ENCODE data around the gene DOK7.

Gene DOK7

DNA sequence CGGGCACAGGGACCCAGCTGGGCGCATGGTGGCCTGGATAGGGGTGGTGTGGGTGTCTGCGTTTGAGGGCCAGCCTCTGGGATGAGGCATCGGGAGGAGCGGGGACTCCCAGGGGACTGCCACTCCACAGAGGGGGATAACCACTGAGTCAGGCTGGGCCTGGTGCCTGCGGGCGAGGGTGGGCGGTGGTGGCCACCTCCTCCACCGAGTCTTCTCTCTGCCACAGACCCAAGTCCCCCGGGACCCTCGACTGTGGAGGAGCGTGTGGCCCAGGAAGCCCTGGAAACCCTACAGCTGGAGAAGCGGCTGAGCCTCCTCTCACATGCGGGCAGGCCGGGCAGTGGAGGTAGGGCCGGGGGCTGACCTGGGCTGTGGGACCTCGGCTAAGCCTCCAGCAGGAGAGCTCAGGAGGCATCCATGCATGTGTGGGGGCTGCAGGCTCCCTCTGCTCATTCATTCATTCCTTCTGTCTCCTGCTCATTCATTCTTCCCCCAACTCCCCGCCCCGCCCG, 26.4 kb downstream of the DOK7 start:
- DNase-seq (ENCODE audit: low read depth): no peak

DNA sequence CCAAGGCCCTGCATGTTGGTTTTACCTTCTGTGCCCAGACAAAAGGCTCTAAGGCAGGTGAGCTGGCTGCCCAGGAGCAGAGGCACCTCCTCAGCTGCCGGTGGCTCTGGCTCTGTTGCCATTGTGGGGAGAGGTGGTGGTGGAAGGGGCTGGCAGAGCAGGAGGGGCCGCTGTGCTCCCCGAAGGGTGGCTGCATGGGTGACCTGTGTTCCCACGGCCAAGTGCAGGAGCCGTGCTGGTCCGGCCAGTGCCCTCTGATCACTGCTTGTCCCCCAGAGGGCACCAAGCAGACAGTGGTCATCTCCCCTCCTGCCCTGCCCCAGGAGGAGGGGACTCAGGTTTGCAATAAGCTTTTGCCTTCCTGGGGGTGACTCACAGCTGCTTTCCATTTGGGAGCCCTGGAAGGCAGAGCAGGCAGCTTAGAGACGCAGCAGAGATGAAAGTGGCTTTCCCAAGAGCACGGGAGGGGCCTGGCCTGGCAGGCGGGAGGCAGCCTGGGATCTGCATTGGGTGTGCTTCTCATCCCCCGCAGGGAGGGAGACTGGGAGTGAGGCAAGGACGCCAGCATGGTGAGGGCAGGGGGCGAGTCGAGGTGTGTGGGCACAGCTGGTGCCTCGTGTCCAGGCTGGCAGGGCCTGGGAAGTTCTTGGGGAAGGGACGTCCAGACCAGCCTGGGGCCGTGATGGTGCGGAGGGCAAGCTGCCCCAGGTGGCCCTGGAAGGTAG, 28.7 kb downstream of the DOK7 start:
- no peak for DNase-seq (ENCODE audit: low read depth)

DNA sequence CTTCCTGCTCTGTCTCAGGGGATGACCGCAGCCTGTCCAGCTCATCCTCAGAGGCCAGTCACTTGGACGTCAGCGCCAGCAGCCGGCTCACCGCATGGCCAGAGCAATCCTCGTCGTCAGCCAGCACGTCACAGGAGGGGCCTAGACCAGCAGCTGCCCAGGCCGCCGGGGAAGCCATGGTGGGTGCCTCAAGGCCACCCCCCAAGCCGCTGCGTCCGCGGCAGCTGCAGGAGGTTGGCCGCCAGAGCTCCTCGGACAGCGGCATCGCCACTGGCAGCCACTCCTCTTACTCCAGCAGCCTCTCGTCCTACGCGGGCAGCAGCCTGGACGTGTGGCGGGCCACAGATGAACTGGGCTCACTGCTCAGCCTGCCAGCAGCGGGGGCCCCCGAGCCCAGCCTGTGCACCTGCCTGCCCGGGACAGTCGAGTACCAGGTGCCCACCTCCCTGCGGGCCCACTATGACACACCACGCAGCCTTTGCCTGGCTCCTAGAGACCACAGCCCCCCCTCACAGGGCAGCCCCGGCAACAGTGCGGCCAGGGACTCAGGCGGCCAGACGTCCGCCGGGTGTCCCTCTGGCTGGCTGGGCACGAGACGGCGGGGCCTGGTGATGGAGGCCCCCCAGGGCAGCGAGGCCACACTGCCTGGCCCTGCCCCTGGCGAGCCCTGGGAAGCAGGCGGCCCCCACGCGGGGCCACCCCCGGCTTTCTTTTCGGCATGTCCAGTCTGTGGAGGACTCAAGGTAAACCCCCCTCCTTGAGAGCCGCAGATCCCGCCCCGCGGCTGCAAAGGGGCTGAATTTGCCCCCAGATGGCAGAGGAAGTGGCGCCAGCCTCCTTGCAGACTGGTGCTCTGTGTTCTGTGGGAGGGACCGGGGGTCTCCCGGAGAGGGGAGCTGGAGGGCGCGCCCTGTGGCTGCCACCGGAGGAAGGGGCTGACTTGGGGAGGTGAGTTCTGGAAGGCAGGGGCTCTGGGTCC, 29.9 kb downstream of the DOK7 start:
- no peak for DNase-seq (ENCODE audit: low read depth)

DNA sequence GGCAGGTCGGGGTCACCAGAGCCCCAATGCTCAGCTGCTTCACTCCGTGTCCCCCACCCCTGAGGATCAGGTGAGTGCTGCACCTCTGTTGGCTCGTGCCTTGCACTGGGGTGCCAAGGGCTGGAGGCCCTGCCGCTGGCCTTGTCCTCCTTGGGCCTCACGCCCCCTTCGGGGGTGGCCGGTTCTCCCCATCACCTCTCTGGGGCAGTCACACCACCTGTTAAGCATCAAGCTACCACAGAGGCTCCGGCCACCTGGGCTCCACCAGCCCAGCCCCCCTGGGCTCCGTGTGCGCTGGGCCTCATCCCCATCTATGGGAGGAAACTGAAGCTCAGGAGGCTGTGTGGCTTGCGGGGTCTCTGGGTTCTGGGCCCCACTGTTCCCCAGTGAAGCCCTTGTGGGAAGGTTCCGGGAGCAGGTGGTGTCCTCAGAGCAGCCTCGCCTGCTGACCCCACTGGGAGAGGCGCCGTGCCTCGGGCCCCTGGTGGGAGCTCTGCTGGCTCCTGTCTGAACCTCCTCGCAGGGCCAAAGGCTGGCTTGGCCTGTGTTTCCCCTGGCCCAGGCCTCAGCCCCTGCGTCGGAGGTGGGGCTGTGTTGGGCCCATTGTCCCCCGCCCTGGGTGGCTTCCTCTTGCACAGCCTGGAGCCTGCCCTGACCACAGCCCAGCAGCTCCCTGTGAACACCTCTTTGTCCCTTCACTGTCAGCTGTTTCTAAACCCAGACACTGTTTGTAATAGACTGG, 30.8 kb downstream of the DOK7 start:
- DNase-seq (ENCODE audit: low read depth): no peak

DNA sequence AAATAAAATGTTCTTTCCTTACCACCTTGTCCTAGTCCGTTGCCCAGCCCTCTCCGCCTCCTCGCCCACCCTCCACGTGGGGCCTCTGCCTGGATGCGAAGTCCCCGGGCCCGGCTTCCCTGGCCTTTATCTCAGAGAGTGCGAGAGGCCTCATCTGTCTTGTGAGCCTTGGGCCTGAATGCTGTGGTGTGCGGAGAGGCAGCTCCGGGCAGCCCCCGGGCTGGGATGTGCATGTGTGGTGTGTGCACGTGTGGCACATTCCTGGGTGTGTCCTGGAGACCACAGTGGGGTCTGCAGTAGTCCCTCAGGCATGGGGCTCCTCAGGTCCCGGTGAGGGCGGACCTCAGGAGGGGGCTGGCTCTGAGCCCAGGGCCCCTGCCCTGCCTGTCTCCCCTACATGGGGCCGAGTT, 31.4 kb downstream of the DOK7 start:
- DNase-seq (ENCODE audit: low read depth): no peak

DNA sequence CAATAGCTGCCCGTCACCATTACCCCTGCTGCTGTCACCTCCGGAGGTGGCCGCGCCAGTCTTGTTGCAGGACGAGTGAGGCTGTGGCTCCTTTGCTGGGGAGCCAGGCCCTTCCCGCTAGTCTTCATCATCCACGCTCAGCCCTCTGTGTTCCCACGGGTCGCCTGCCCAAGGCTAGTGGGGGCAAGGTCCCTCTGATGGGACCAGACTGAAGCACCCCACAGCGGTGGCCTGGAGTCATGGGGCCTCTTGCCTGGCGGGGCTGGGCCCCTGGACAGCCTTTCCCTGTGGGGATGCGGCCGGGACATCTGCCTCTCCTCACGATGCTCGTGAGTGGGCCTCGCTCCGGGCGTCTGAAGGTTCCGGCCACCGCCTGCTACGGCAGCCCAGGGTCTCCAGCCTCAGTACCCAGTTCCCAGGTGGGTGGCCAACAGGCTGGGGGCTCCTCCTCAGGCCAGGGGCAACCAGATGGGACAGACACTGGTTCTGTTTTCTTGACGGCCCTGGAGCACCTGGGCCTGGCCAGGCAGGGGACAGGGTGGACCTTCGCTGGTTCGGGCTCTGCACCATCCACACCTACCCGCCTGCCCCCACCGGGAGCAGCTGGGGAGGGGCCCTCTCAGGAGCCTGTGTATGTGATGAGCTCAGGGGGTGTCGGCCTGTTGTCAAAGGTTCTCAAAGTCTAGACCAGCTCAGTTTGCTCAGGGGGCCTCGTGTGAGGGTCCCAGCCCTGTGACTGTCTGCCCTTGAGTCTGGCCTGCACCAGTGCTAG, 32.3 kb downstream of the DOK7 start:
- no peak for DNase-seq (ENCODE audit: low read depth)

DNA sequence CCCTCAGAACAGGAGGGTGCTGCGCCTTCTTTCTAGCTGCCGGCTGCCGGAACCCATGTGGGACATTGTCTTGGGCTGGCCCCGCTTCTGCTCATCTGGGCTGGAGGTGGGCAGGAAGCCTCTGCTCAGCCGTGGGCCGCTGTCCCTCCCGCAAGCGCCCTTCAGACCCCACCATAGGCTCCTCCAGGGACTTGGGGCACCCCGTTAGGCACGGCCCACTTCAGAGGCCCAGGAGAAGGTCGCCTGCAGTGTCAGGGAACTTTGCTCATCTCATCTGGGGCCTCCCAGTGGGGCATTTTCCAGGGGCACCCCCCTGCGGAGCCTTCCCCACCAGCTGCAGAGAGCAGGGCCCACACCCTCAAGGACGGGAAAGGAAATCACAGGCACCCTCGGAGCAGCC, 32.9 kb downstream of the DOK7 start:
- DNase-seq (ENCODE audit: low read depth): no peak

DNA sequence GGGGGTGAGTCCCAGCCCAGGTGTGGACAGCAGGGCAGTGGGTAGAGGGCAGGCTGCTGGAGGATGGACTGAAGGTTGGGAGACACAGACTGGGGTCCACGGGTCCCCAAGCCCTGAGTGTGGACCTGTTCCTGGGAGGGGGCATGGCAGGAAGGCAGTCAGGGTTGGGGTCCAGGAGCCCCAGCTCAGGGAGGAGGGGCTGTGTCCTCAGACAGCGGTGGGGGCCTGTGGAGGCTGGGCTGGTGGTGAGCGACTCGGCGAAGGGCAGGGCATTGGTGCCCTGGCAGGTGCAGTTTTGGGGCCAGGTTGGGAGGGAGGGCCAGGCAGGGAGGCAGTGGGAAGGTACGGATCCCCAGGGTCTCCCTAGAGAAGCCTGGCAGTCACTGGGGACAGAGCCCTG, 34.0 kb downstream of the DOK7 start:
- DNase-seq (ENCODE audit: low read depth): no peak

DNA sequence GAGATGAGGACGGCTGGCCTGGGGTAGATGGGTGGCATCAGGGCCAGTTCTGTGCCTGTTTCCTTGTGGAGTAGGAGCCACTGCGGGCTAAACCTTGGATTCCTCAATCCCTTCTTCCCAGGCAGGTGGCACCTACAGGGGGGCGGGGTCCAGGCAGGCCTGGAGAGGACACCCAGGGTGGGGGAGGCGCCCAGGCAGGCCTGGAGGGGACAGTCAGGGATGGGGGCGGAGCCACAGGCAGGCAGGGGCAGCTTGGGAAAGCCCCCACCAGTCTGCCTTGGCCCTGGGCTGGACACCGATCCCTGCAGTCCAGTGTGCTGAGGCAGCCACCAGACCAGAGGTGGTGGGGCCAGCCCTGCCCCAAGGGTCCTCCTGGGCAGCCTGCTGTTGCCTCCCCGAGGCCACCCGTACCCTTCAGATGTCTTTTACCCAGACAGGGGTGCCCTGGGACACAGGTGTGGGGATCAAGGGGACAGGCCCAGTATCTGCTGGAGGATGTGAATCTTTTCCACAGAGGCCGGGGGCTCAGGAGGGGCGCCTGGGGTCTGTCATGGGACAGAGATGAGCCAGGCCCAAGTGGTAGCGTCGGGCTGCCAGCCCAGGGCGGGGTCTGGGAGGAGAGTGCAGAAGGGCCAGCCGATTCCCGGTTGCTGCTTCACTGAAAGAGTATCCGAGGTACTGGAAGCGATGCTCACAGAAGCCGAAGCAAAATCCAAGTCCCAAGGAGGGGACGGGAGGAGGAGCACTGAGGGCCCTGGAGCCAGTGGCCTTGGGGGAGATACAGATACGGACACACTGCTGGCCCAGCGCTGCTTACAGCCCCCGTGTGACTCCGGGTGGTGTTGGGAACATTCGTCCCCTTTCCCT, 34.6 kb downstream of the DOK7 start:
- no peak for DNase-seq (ENCODE audit: low read depth)

DNA sequence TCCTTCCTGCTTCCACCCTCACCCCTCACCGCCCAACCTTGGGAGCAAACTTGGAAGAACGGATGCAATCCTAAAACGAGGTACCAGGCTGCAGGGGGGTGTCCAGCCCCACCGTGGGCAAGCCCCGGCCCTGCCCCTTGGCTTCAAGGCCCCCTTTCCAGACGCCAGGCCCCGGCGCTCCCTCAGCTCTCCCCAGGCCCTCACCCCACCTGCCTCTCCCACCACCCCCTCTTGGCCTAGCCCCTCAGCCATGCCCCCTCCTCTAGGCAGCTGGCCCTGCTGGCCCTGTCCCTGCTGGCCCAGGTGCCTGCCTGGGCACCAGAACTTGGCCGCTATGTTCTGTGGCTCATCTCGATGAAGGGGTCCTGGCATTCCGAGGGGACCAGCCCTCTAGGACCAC, 35.3 kb downstream of the DOK7 start:
- DNase-seq (ENCODE audit: low read depth): no peak

DNA sequence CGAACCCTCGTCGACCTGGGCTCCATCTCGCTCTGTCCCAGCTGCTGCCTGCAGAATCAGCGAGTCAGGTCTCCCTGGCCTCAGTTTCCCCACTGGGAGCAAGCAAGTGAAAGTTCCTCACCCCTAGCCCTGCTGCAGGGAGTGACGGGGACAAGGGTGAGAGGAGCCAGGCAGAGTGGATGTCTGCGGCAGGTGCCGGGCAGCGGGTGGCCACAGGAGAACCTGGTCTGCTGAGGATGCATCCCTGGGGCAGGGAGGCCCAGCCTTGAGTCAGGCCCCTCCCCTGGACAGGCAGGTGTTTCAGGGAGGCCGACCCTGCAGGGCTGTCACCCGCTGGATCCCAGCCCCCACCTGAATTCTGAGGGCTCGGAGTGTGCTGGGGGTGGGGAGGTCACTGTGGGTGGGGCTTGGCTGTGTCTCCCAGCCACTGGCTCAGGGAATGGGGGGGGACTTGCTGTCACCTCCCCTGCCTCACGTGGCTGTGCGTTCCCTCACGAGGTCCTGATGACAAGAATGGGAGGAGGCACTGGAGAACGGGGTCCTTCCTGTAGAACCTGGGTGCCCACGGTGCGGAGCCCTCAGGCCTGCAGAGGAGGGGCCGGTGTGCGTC, 35.9 kb downstream of the DOK7 start:
- no peak for DNase-seq (ENCODE audit: low read depth)

DNA sequence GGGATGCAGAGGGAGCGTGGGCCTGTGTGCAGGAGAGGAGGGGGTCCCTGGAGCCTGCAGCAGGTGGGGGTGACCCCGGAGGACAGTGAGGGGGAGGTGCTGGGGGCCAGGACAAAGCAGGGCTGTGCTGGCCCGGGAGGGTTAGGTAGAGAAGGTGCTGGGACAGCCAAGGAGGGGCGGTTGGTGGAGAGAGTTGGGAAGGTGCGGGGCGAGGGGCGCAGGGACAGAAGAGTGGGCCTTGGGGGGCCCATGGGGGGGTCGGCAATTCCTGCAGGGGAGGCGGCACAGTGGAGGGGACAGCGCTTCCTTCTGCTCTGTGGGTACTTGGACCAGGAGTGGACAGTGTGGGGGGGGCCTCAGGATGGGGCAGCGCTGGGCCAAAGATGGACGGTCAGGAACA, 36.6 kb downstream of the DOK7 start:
- DNase-seq (ENCODE audit: low read depth): no peak

DNA sequence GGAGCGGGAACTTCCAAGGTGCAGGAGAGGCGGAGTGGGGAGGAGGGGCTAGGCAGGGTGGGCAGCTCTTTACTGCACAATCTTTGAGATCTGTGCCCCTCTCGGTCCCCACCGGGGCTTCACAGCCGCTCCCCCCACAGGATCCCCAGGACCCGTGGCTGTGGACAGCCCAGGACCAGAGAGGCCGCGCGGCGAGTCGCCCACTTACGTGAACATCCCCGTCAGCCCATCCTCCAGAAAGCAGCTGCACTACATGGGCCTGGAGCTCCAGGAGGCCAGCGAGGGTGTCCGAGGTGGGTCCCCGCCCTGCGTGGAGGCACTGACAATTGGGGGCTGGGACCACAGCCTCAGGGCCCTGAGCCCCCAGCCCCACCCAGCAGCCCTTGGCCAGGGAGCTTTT, 37.0 kb downstream of the DOK7 start:
- no peak for DNase-seq (ENCODE audit: low read depth)

DNA sequence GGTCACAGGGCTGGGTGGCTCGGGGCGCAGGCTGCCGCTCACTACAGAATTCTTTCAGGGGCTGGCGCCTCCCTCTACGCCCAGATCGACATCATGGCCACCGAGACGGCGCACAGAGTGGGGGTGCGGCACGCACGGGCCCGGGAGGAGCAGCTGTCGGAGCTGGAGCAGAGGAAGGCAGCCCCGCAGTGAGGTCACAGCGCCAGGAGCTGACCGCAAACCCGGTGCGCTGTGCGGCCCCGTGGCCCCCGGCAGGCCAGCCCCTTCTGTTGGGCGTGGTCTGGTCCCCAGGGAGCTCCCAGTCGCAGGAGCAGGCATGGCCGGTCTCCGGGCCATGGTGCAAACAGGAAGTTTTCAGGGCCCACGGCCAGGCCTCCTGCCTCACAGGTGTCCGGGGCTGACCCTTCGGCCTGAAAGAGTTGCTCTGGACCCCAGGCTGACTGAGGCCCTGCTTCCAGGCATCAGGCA, 37.6 kb downstream of the DOK7 start:
- DNase-seq (ENCODE audit: low read depth): no peak

DNA sequence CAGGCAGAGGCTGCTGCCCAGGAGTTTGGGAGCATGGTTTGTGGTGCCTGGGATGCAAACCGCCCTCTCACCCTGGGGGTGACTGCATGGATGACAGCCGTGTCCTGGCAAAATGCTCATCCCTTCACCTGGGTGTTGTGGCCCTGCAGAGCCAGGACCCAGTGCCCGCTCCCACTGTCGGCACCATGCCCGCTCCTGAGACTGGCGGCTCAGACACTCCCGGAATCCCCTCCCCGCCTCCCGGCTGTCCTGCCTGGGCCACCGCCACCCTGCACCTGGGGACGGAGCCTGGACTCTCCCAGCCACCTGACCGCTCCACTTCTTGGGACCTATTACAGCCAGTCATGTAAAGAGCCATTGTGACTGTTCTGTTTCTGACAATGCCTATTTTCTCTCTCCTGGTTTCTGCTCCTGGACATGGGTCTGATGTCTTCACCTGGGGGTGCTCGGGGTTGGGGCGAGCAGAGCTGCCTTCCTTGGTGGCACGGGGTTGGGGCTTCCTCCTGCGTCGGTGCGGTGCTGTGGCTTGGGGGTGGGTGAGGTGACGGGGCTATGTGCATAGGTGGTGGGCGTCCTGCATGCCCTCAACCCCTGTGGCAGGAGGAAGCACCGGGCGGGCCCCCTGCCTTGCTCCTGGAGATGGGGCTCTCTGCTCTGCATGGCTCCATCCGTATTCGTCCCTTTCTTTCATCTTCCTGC, 38.2 kb downstream of the DOK7 start:
- no peak for DNase-seq (ENCODE audit: low read depth)

DNA sequence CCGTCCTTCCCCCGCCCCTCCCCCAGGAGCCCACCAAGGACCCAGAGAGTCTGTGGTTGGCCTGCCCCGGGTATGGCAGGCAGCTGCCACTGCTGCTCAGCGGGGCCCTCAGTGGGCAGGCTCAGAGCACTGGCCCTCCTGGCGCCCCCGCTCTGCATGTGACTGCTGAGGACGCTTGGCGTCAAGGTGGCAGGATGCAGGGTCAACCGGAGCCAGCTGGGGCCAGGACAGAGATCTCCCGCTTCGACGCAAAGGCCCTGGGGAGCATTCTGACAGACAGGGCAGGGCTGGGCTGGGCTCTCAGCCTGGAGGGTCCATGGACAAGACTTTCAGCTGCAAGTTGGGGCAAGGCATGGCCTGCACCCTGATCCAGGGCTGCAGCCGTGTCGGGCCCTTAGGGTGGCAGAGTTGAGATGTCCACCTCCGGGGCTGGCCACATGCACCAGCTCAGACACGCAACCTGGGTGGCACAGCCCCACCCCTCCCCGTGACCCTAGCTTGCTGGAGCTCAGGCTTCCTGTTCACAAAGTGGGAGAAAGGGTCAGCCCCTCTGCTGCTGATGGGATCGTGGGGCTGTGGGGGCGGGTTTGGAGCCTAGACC, 38.8 kb downstream of the DOK7 start:
- no peak for DNase-seq (ENCODE audit: low read depth)

DNA sequence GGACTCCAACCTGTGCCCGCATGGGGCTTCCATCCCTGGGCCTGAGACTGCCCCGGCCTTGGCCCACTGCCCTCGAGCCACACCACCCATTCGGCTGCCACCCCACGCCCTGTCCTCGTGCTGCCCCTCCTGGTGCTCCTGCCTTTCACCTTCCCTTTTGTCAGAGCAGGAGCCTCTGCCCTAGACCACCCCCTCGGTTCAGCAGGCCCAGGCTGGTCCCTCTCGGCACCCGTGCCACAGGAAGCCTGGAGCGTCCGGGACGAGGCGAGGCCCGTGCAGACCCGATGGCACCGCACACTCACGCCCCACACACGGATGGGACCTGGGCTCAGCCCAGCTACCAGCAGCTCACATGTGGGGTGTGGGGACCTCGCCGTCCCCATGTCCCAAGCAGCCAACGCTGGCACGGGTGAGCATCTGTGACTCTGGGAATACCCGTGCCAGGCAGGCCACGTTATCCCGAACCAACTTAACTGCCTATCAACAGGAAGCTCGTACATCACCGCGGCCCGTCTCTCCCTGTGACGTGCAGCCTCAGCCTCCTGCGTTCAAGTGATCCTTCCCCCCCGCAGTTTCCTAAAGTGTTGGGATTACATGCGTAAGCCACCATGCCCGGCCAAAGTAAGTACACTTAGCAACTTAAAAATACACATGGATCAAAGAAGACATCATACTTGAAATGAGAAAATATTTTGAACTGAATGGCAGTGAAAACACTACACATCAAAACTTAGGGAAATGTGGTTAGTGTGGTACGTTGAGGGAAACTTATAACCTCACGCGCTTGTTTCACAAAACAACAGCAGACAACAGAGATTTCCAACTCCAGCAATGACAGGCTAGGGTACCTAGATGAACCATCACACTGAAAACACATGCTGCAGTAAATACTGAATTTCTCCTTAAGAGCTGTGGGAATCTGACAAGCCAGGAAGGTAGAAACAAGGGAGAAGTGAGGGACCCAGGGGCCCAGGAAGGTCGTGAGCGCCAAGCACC, 40.1 kb downstream of the DOK7 start:
- DNase-seq (ENCODE audit: low read depth): no peak

DNA sequence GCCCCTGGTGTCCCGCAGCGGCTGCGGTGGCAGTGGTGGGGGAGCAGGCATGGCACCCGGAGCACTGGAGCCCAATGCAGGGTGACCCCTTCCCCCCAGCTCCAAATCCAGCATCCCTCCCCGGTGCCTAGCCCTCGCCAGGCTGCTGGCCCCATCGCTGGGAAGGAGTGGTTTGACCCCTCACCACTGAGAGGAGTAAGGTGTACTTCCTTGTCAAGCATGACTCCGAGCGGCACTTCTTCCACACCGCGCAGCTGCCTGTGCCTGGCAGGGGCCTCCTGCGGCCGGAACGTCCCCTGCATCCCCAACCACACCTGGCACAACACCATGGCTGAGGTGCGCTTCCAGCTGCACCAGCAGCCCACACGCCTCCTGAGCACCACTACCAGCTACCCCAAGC, 42.1 kb downstream of the DOK7 start:
- no peak for DNase-seq (ENCODE audit: low read depth)
